Endometrium (tissue), 2 donors: Measurements from ENCODE around the gene SLC9A2.
A peak's percentile ranks its signal among the peaks of the same experiment; 100 is the strongest.

Experiments used
- FAIRE-seq: peaks from 2 replicates; lab custom pipeline; 2012; peaks lifted over from hg19 to GRCh38; lab: Jason Lieb, UNC
- donor health status: control.
- donor health status: control.

The SLC9A2 gene, protein sequence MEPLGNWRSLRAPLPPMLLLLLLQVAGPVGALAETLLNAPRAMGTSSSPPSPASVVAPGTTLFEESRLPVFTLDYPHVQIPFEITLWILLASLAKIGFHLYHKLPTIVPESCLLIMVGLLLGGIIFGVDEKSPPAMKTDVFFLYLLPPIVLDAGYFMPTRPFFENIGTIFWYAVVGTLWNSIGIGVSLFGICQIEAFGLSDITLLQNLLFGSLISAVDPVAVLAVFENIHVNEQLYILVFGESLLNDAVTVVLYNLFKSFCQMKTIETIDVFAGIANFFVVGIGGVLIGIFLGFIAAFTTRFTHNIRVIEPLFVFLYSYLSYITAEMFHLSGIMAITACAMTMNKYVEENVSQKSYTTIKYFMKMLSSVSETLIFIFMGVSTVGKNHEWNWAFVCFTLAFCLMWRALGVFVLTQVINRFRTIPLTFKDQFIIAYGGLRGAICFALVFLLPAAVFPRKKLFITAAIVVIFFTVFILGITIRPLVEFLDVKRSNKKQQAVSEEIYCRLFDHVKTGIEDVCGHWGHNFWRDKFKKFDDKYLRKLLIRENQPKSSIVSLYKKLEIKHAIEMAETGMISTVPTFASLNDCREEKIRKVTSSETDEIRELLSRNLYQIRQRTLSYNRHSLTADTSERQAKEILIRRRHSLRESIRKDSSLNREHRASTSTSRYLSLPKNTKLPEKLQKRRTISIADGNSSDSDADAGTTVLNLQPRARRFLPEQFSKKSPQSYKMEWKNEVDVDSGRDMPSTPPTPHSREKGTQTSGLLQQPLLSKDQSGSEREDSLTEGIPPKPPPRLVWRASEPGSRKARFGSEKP

DNA sequence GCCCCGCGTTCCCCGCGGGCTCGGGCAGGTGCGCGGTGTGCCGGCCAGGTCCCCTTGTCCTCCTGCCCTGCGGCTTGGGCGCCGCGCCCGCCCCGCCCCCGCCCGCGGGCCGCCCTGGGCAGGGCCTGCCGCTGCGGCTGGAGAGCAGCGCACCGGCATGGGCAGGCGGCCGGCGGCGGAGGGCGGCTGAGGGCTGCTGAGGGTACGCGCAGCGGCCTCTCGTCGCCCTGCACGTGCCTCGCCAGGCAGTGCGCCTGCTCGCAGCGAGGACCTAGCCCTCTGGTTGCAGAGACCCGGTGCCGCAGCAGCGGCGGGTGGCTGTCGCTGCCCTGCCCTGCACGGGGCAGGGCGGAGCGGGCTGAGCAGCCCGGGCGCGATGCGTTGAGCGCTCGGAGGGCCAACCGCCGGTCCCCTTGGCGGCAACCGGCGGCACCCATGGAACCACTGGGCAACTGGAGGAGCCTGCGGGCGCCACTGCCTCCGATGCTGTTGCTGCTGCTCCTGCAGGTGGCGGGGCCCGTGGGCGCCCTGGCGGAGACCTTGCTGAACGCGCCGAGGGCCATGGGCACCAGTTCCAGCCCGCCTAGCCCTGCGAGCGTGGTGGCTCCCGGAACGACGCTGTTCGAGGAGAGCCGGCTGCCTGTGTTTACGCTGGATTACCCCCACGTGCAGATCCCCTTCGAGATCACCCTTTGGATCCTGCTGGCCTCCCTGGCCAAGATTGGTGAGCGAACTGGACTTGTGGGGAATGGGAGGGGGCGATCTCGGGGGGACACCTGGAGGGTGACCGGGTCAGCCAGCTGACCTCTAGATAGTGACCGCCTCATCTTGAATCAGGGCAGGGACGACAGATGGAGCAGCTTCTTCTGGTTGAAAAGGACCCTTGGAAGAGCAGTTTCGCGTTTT lies at the start of gene SLC9A2:
Gene SLC9A2, plus strand, starts transcription at position 140 of the 906 bp plus-strand sequence. Its CDS starts 296 bp downstream, at position 436.
- FAIRE-seq, result no peak

DNA sequence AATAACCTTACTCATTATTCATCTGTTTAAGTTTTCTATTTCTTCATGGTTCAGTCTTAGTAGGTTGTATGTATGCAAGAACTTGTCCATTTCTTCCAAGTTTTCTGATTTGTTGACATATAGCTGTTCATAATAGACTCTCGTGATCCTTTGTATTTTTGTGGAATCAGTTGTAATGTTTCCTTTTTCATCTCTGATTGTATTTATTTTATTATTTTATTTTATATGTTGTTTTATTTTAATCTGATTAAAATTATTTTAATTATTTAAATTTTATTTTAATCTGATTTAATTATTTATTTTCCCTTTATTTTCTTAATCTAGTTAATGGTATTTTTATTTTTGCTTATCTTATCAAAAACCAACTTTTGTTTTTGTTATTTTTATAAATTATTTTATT lies 43.5 kb upstream of the SLC9A2 start:
- no peak for FAIRE-seq

DNA sequence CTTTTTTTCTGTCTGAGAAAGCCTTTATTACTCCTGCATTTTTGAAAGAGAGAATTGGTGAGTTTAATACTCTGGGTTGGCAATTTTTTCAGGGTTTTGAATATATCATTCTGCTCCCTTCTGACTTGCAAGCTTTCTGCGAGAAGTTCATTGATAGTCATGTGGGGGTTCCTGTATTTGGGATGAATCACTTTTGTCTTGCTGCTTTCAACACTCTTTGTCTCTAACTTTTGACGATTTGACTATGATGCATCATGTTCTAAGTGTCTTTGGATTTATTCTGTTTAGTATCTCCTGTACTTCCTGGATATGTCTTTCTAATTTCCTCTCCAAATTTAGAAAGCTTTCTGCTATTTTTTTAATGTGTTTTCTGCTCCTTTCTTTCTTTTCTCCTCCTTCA lies 41.0 kb upstream of the SLC9A2 start:
- no peak for FAIRE-seq

DNA sequence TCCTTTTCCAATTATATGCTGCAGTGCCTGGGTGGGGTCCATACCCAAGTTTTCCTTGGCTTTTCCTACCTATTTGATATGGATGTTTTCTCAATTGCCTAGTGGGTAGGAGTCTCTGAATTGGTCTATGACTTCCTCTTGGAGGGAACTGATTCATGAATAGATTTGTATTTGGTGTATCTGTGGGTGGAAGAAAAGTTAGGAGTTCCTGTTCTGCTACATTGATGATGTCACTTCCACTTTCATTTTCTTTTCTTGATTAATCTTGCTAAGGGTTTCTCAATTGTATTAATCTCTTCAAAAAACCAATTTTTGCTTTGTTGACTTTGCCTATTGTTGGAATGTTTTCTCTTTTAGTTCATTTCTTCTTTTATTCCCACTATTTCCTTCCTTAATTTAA lies 37.4 kb upstream of the SLC9A2 start:
- no peak for FAIRE-seq

DNA sequence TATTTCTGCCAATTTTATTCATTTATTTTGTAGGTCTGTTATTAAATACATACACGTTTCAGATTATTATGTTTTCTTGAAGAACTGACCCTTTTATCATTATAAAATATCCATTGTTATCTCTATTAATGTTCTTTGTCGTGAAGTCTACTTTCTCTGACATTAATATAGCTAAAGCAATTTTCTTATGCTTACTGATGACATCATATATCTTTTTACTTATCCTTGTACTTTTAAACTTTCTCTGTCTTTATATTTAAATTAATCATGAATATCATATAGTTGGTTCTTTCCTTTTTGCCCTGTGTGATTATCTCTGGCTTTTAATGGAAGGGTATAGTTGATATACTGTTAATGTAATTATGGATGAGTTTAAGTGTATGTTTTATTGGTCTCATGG lies 36.5 kb upstream of the SLC9A2 start:
- no peak for FAIRE-seq

DNA sequence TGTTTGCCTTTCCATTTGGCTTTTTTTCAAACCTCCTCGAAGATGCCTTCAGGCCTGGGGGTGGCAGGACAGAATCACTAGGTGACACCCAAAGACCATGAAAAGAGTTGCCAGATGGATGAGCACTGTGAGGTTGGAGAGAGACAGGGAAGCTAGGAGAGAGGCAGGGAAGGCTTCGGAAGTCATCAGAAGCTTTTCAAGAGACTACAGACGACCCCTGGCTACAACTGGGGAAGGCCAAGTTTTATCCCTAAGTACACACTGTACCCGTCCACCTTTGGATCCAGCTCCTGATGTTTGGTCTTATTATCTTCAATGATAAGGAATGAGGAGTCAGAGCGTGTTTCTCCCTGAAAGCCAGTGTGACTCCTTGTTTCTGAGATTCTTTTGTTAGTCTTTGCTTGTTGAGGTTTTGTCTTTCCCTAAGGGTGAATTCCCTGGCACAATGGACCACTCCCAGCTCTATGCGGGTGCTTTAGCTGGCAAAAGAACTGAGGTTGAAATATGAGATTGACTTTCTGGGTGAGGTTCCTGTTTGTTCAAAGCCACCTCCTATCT lies 33.4 kb upstream of the SLC9A2 start:
- FAIRE-seq, result no peak

DNA sequence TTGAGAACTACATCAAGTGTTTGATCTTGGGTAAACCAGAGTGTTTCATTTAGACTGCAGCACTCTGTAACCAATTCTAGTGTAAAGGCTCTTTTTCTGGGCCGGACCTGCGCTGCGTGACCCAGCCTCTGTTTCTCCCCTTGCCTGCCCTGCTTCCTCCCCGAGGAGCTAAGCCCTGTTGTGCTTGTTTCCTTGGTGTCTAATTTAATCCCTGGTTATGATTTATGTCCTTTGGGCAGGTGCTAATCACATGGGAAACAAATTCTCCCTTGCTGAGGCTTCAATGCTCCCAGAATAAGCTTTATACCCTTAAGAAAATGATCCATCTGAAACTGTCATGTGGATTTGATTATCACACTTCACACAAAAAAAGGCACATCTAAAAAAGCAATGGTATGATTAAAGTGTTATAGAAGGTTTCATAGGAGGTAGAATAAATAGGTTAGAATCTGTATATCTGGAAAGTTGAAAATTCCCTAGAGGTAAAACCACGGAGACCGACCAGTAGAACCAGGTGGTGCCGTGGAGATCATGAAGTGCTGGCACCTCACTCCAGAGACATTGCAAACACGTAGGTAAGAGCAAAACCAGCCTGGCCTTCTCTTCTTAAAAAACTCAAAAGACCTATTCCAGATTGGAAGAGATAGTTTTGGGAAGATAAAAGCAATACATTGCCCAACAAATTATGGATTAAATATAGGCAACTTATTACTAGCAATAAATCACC lies 31.0 kb upstream of the SLC9A2 start:
- FAIRE-seq, result no peak

DNA sequence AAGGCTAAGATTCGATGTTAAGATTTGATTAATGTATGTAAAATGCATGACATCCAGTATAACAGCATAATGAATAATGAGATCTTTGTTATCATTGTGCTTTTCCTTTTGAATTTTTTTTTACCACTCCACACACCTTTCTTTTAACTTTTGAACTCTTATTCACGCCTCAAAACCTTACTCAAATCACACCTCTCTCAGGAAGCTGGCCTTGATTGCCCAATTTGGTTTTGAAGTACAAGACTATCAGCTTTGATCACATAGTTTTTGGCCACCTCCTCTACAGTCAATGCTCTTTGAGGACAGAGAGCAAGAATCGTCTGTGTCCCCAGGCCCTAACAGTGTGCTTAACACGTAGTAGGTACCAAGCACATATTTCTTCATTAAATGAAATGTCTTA lies 29.9 kb upstream of the SLC9A2 start:
- FAIRE-seq, result no peak

DNA sequence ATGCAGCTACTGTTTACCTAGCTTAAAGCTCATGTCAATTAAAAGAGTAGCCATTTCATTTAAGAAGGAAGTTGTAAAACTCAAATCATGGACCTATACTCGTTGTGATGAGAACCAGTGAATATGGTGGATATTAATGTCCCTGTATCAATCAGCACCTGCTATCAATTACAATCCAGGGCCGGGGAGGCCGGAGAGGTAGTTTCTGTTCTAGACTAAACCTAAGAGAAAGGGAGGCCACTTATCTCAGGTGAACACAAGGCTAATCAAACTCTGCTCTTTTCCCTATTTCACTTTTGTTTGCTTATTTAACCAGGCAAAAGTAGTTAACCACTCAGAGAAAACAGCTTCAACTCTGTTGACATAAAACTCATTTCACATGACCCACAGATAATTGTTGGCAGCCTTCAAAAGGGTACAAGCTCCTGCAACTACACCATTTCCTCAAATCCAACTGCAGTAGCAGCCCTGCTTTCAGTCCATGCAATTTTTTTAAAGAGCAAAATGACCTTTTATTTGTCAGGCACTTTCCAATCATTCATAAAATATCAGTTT lies 27.8 kb upstream of the SLC9A2 start:
- no peak for FAIRE-seq

DNA sequence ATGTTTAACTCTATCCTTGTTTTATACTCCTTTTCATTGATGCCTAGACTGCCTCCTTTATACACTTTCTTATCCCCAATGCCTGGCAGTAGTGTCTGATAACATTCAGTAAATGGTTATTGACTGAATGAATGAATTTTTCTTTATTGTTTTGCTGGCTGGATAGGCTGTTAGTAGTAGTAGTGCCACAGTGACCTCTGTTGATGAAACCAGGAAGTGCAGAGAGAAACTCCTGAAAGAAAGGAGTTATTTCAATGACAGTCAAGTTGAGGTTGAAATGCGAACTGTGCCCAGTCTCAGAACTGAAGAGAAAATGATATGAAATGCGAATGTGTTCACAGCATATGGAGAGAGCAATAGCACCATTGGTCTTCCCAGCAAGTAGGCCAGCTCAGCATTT lies 26.8 kb upstream of the SLC9A2 start:
- FAIRE-seq, result no peak

DNA sequence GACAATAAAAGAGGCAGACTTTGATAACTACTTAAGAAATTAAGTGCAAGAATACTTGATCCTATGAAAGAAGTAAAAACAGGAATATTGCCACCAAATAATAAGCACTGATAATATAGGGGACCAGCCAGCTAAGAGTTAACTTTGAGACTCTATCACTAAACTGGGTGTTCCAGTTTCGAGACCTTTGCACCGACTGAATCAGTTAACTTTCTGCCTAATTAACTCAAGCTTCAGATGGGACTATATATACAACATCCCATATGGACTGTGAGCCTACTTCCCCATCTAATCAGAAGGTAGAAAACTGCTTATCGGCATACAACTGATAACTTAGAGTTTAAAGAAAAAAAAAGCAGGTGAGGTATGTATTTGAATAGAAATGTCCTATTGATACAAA lies 25.8 kb upstream of the SLC9A2 start:
- FAIRE-seq, result no peak

DNA sequence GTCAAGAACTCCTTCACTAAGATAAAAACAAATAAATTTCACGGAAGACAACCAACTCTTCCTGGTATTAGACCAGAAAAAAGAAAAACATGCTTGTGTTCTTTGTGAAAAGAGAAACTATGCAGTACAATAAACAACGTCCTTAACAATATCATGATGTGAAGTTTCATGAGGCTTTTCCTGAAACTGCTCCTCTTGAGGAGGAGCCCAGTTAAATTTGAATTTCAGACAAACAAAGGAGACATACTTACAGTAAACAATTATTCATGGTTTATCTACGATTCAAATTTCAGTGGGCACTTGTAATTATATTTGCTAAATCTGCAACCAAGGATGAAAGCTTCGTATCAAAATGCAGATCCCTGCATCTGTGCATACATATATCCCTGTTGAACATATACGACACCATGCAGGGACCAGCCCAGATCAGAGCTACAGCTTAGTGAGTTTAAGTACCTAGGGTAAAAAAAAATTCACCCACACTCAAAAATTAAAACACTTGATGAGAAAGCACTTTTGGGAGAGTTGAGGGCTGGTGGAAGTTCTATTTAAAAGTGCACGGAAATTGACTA lies 24.8 kb upstream of the SLC9A2 start:
- FAIRE-seq, result no peak

DNA sequence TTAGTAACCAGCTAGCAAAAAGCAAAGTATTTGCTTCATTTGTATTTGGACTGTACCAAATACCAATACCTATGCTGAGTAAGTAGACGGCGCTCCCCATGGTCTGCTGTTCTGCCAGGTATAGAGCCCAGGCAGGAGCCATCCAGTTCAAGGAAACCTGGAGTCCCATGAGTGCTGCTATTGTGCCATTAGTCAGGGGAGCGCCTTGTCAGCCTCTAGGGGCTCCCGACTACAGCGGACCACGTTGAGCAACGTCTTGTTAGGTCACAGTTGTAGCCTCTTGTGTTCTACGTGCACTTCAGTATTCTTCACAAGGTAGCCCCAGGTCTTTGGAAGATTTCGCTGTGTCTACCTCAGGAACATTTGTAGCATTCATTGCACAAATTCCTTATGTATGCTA lies 21.6 kb upstream of the SLC9A2 start:
- FAIRE-seq, result no peak

DNA sequence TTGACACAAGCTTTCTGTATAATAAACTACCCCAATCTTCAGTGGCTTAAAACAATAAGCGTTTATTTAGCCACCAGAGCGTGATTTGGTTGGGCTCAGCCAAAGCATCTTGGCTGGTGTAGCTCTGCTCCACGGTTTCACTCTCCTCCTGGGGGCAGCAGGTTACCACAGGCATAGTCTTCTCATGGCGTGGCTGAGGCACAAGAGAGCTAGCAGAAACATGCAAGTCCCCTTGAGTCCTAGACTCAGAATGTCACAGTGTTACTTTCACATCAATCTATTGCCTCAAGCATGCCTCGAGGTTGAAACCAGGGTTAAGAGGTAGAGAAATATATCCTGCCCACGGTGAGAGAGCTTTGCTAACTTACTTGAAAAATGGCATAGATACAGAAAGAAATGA lies 19.9 kb upstream of the SLC9A2 start:
- FAIRE-seq, result no peak

DNA sequence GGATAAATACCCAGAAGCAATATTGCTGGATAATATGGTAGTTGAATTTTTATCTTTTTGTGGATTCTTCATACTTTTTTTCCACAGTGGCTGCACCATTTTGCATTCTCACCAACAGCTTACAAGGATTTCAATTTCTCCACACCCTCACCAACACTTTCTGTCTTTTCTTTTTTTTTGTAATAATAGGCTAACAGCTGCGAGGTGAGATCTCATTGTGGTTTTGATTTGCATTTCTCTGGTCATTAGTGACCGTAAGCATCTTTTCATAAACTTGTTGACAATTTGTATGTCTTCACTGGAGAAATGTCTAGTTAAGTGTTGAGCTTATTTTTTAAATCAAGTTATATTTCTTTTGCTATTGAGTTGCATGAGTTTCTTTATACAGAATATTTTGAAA lies 17.6 kb upstream of the SLC9A2 start:
- FAIRE-seq, result no peak

DNA sequence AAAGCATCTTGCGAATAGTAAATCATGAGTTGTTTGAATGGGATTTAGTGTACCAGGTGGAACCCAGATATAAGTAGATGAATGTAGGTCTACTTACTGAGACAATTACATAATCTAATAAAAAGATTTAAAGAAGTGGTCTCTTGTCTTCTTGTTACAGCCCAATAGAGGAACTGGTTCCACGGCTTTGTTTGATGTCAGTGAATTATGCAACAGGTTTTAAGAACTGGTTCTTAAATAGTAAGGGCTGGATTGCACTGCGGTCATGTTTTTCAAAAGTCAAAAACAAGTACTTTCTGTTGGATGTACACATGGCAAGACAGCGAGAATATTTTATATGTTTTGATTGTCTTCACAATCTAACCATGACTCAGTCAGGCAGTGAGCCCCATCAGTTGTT lies 15.4 kb upstream of the SLC9A2 start:
- no peak for FAIRE-seq

DNA sequence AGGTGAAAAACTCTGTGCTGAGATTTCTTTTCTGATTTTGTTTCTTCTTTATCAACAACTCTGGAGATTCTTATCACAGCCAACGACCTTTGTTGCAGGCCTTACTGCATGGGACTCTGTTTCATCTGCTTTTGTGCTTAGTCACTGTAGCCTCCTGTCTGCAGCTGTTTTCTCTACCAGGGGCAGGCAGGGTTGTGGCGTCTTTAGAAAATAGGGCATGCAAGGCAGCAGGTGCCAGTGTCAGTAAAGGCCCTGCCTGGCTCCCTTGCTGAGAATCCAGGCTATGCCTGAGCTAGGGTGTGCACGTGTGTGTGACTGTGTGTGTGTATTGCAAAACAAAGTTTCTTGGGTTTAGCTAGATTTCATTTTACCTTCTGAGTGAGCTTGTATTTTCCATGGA lies 14.6 kb upstream of the SLC9A2 start:
- no peak for FAIRE-seq

DNA sequence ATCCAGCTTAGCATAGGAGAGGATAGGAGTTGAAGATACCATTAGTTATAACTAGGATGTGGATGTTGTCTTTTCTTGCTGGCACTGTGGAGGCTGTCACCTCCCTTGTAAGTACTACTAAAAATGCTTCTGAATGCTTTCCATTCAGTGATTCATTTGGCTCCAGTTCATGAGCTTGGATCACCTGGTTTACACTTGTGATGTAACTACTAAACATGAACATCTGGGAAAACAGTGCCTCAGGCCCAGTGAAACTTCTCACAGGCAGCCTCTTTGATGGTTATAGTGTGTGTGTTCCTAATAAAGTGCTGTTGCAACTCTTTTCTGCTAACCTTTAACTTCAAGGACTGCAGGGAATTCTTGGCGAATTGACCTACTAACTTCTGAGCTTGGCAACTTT lies 13.0 kb upstream of the SLC9A2 start:
- FAIRE-seq, result no peak

DNA sequence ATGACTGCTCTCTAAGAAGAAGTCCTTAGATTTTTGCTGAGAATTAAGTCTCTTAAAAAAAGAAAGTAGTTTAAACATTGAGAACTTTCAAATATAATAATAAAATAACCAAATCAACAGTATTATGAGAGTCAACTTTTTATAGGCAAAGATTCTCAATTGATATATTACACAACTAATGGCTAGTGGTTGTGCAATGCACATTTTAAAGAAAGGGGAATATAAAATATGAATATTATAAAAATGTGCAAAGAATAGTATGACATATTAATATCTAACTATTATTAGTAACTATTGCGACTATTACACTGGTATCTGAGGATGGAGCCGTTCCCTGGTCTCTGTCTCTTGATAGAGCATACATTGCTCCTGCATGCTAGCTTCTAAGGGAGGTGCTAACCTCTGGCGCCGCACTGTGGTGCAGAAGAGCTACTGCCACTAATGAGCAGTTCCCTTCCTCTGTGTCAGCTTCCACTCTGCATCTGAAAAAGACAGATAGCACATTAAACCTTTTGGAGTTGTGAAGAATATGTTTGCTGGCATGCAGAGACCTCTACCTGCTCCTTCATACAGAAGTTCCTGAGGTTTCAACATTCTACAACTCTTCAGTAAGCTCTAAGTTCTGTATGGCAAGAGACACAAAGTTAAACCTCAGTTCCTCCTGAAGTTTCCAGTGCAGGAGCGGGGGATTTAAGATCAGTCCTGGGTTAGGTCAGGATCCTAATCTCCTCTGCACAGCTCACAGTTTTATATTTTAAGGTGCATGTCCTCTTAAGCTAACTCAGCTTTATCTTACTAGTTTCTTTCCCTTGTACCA lies 3.5 kb upstream of the SLC9A2 start:
- FAIRE-seq, result peak; percentile 29
